ENCODE results near the gene FURIN.

DNA sequence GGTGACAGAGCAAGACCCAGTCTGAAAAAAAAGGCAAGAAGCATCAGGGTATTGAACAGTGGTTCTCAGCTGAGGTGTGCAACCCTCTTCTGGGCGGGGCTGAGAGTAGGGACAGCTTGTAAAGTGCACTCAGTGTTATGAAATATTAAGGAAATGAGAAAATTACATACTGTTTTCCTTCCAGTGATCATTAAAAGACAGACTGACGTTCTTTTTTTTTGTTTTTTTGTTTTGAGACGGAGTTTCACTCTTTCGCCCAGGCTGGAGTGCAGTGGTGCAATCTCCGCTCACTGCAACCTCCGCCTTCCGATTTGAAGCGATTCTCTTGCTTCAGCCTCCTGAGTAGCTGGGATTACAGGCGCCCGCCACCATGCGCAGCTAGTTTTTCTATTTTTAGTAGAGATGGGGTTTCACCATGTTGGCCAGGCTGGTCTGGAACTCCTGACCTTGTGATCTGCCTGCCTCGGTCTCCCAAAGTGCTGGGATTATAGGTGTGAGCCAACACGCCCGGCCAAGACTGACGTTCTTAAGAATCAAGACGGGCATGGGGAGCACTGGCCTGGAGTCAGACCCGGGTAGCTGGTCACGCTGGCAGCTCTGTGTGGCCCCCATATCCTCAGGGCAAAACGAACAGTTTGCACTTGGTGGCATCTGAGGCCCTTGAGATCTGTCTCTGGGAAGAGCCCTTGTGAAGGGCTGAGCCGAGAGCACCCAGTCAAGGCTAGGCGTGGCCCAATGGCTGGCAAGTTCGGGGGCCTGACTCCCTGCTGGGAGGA is 46.1 kb downstream of the FURIN start:
- TF ChIP-seq ZNF274 (IDR thresholded peaks at IDR 0.05; ENCODE audit: borderline replicate concordance, extremely low read depth, low read length) (no peak), POLR2A (IDR thresholded peaks at IDR 0.05; ENCODE audit: control extremely low read depth in 1 of 2, low read depth in 2 of 2, low read length in 2 of 2) (no peak), BACH1 (IDR thresholded peaks at IDR 0.05; ENCODE audit: low read length) (no peak)
- TF ChIP-seq, protein P1, sequence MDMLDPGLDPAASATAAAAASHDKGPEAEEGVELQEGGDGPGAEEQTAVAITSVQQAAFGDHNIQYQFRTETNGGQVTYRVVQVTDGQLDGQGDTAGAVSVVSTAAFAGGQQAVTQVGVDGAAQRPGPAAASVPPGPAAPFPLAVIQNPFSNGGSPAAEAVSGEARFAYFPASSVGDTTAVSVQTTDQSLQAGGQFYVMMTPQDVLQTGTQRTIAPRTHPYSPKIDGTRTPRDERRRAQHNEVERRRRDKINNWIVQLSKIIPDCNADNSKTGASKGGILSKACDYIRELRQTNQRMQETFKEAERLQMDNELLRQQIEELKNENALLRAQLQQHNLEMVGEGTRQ (IDR thresholded peaks at IDR 0.05; ENCODE audit: low read length): no peak
- TF ChIP-seq, protein P2, sequence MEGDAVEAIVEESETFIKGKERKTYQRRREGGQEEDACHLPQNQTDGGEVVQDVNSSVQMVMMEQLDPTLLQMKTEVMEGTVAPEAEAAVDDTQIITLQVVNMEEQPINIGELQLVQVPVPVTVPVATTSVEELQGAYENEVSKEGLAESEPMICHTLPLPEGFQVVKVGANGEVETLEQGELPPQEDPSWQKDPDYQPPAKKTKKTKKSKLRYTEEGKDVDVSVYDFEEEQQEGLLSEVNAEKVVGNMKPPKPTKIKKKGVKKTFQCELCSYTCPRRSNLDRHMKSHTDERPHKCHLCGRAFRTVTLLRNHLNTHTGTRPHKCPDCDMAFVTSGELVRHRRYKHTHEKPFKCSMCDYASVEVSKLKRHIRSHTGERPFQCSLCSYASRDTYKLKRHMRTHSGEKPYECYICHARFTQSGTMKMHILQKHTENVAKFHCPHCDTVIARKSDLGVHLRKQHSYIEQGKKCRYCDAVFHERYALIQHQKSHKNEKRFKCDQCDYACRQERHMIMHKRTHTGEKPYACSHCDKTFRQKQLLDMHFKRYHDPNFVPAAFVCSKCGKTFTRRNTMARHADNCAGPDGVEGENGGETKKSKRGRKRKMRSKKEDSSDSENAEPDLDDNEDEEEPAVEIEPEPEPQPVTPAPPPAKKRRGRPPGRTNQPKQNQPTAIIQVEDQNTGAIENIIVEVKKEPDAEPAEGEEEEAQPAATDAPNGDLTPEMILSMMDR (IDR thresholded peaks at IDR 0.05; ENCODE audit: control extremely low read depth in 1 of 3, insufficient read depth in 1 of 3, low read depth in 1 of 3, low read length in 3 of 3): no peak

Measured in H1 (cell line).